AG04450 (cell line): Measurements from ENCODE around the gene METTL17. TPM values are rescaled to one million over a fixed set of nuclear protein-coding genes. Genes with fewer than 3 reads are reported as not detected.
A peak's percentile ranks its signal among the peaks of the same experiment; 100 is the strongest.

Experiments used
- CTCF ChIA-PET: fragments of 300-600, 350-600 bp; formaldehyde crosslinking; extraction: SDS; loops from one replicate; lab custom pipeline; 2022; ENCODE audit warnings: antibody characterized with exemption, inconsistent platforms; lab: Charles Lee
- POLR2A ChIA-PET: fragments of 350-600 bp; formaldehyde crosslinking; extraction: SDS; loops from one replicate; lab custom pipeline; 2021; ENCODE audit warnings: antibody characterized with exemption, inconsistent platforms; lab: Yijun Ruan, JAX
- DNase-seq: peaks from one replicate; pipeline ENCODE4 v3.0.0-alpha.2; 2011; ENCODE audit warnings: low read depth, low spot score
- H3K27ac ChIP-seq: one replicate; pipeline ENCODE4 v1.5.1; 2012; ENCODE audit warnings: low read depth, low read length, control low read depth
- H3K27me3 ChIP-seq: one replicate; pipeline ENCODE4 v1.6.0; 2012; ENCODE audit warnings: low read length; ENCODE audit not compliant: control insufficient read depth, insufficient read depth
- H3K4me3 ChIP-seq: 2 replicates; pipeline ENCODE4 v1.5.1; 2011; ENCODE audit warnings: mild to moderate bottlenecking, low read depth, low read length, control low read depth
- H3K9me3 ChIP-seq: 2 replicates; pipeline ENCODE4 v1.5.1; 2012; ENCODE audit warnings: low read length; ENCODE audit not compliant: control insufficient read depth, insufficient read depth
- CTCF ChIP-seq: IDR thresholded peaks from 2 replicates; pipeline ENCODE4 v1.5.1; 2011; ENCODE audit warnings: low read depth, low read length, control low read depth, inconsistent platforms
- polyA plus RNA-seq: library from polyadenylated mRNA; depleted of rRNA; stranded (reverse); fragments of >200 nt; gene quantifications from 2 replicates; pipeline ENCODE4 v1.2.3, GENCODE V29; 2011

Gene METTL17
- polyA plus RNA-seq, 1 experiment, result 62.7 TPM

DNA sequence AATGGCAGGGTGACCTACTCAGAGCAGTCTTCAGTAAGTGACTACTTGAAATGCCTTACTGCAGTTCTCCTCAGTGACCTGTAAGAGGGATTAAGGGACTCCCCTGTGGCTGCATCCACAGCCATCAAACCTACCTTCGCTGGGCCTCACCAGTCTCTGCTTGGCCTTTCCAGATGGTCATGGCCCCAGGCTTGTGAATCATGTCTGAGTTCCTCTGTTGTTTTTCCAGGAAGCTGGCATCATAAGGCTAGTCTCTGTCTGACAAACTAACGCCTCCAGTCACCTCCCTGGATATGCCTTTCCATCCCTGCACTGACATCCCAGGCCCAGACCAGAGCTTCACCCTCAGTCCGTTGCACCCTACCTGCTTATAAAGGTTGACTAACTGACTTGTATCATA, 20.4 kb upstream of the METTL17 start:
- ChIA-PET POLR2A (no interaction called here), CTCF (interaction anchor here (3.6 to 3.8 kb wide), 2 partner anchors 110 to 273 kb away, joined by 43 to 80 read pairs; no protein-coding TSS in a partner anchor)

GRCh38 chr14:20970647-20970982, 19.2 kb upstream of the METTL17 start:
- H3K27me3 ChIP-seq, result peaks cover 13% of the 10 kb centered on the region
- no peaks in the 10 kb centered on the region for H3K9me3 ChIP-seq
- H3K4me3 ChIP-seq, result peak overlapping the region; percentile 69
- no peak overlapping the region for H3K27ac ChIP-seq
- CTCF ChIA-PET, result interaction anchor here (0.6 to 4.1 kb wide), 81 partner anchors 9 to 644 kb away, joined by 3 to 106 read pairs (median 5); partner anchors contain the start of genes ARHGEF40, METTL17, RNASE2 and RNASE4
- POLR2A ChIA-PET, result interaction anchor here (0.9 to 1.1 kb wide), 2 partner anchors 77 to 134 kb away, joined by 3 read pairs; no protein-coding TSS in a partner anchor
- no peak for TF ChIP-seq CTCF
- DNase-seq, result no peak

More for the DNA sequence above, 20.4 kb upstream of the METTL17 start:
- Histone ChIP-seq H3K27ac (no peak overlapping the region), H3K27me3 (peaks cover 15% of the 10 kb centered on the region), H3K9me3 (no peaks in the 10 kb centered on the region), H3K4me3 (no peak overlapping the region)
- DNase-seq, result no peak
- TF ChIP-seq CTCF, result no peak

GRCh38 chr14:20970983-20971704, 18.6 kb upstream of the METTL17 start:
- TF ChIP-seq CTCF, result peak; percentile 98
- CTCF ChIA-PET, result interaction anchor here (0.6 to 4.1 kb wide), 88 partner anchors 9 to 1167 kb away, joined by 3 to 106 read pairs (median 5); partner anchors contain the start of genes ARHGEF40, METTL17, RNASE2 and RNASE4
- Histone ChIP-seq H3K27me3 (peaks cover 12% of the 10 kb centered on the region), H3K9me3 (no peaks in the 10 kb centered on the region), H3K4me3 (peak overlapping the region; percentile 69), H3K27ac (peak overlapping the region; percentile 47)
- POLR2A ChIA-PET, result interaction anchor here (0.9 to 1.1 kb wide), 2 partner anchors 77 to 133 kb away, joined by 3 read pairs; no protein-coding TSS in a partner anchor
- DNase-seq, result peak; percentile 69

GRCh38 chr14:20971705-20972021, 18.1 kb upstream of the METTL17 start:
- H3K27me3 ChIP-seq, result peaks cover 11% of the 10 kb centered on the region
- no peak for DNase-seq
- TF ChIP-seq CTCF, result no peak
- H3K9me3 ChIP-seq, result no peaks in the 10 kb centered on the region
- H3K4me3 ChIP-seq, result peak overlapping the region; percentile 69
- ChIA-PET CTCF (interaction anchor here (0.6 to 4.1 kb wide), 52 partner anchors 9 to 1167 kb away, joined by 3 to 106 read pairs (median 7); partner anchors contain the start of genes ARHGEF40, METTL17, RNASE2 and RNASE4), POLR2A (no interaction called here)
- H3K27ac ChIP-seq, result no peak overlapping the region

GRCh38 chr14:20973501-20973900, 16.3 kb upstream of the METTL17 start:
- Histone ChIP-seq H3K27me3 (peaks cover 4% of the 10 kb centered on the region), H3K27ac (no peak overlapping the region), H3K4me3 (no peak overlapping the region), H3K9me3 (no peaks in the 10 kb centered on the region)
- ChIA-PET CTCF (interaction anchor here (0.5 to 4.1 kb wide), 9 partner anchors 12 to 503 kb away, joined by 3 to 106 read pairs (median 4); partner anchors contain the start of genes RAB2B and TOX4), POLR2A (no interaction called here)
- TF ChIP-seq CTCF, result no peak
- no peak for DNase-seq
